PC-9 (cell line): ENCODE results near the gene SLC5A5.

ENCODE experiments used
- CTCF ChIP-seq: fragments of 200-600 bp; sonication (generic); conservative IDR thresholded peaks from 2 replicates; pipeline ENCODE4 v1.6.1; 2017; ENCODE audit warnings: mixed run types, antibody characterized with exemption, mild to moderate bottlenecking, moderate library complexity
- EZH2 ChIP-seq: fragments of 200-600 bp; sonication (generic); IDR thresholded peaks from 2 replicates; pipeline ENCODE4 v1.8.0; 2017; ENCODE audit warnings: antibody characterized with exemption, low read depth

GRCh38 chr19:17866312-17866963, 5.3 kb upstream of the SLC5A5 start:
- no peak for TF ChIP-seq CTCF
- no peak for TF ChIP-seq EZH2
